HCT116 (cell line): Measurements from ENCODE around the gene OPCML. TPM values are rescaled to one million over a fixed set of nuclear protein-coding genes. Genes with fewer than 3 reads are reported as not detected.

ENCODE experiments used
- ATAC-seq: fragments of 200-7000 bp; cut with Tn5 transposase; 2 replicates; pipeline ENCODE4 v1.9.1; 2020; ENCODE audit warnings: mild to moderate bottlenecking, moderate library complexity
- BruUV-seq: library from RNA; stranded (reverse); fragments of 400-500 nt; replicated peaks from 2 replicates; lab custom pipeline; 2021; lab: Mats Ljungman, UMichigan
- CTCF ChIA-PET: fragments of 300-600 bp; sonication (Branson Sonifier 250); formaldehyde crosslinking; loops from one replicate; lab custom pipeline; 2021; ENCODE audit warnings: antibody characterized with exemption; lab: Charles Lee
- POLR2A ChIA-PET: fragments of 300-600, 350-600 bp; sonication (Branson Sonifier 250); formaldehyde crosslinking; loops from one replicate; lab custom pipeline; 2021; ENCODE audit warnings: antibody characterized with exemption; lab: Charles Lee
- RAD21 ChIA-PET, 2 experiments: fragments of 300-600 bp; sonication (Branson Sonifier 250); formaldehyde crosslinking; loops; one replicate each; lab custom pipeline; 2023; ENCODE audit warnings: low total read pairs in 2 of 2; ENCODE audit not compliant: uncharacterized antibody in 2 of 2, unreplicated experiment in 2 of 2, low non-redundant PET in 1 of 2; lab: Charles Lee
- DNase-seq: peaks from one replicate; pipeline ENCODE4 v3.0.0-alpha.2; 2010; ENCODE audit warnings: low read depth, low spot score
- H2AFZ ChIP-seq: fragments of 200-600 bp; shearing (Covaris generic), sonication (generic); 2 replicates; pipeline ENCODE4 v1.6.1; 2017; ENCODE audit warnings: low read depth, mixed run types, mixed read lengths, antibody characterized with exemption, low read length; ENCODE audit not compliant: poor library complexity, severe bottlenecking
- H3K27ac ChIP-seq: 2 replicates; pipeline ENCODE4 v1.5.1; 2012; ENCODE audit warnings: low read depth, low read length
- H3K27me3 ChIP-seq: fragments of 200-600 bp; sonication (generic); 2 replicates; pipeline ENCODE4 v1.6.1; 2016; ENCODE audit warnings: mixed run types, low read length, mixed read lengths; ENCODE audit not compliant: insufficient read depth
- H3K36me3 ChIP-seq, 2 experiments: fragments of 200-500 bp in 1 of 2; fragments of 200-600 bp in 1 of 2; sonication (Bioruptor generic) in 1 of 2; sonication (generic) in 1 of 2; 2 replicates each; pipeline versions ENCODE4 v1.5.1 to v1.6.1; 2014 to 2016; ENCODE audit warnings: low read length in 2 of 2, inconsistent platforms in 1 of 2, mixed read lengths in 1 of 2, mixed run types in 1 of 2; ENCODE audit not compliant: insufficient read depth in 2 of 2, control insufficient read depth in 1 of 2
- H3K4me1 ChIP-seq, 2 experiments: fragments of 200-600 bp in 1 of 2; sonication (generic) in 1 of 2; 2 replicates each; pipeline versions ENCODE4 v1.5.1 to v1.6.1; 2012 to 2017; ENCODE audit warnings: low read length in 2 of 2, inconsistent platforms in 1 of 2, mild to moderate bottlenecking in 1 of 2, mixed read lengths in 1 of 2, mixed run types in 1 of 2, moderate library complexity in 1 of 2; ENCODE audit not compliant: insufficient read depth in 2 of 2, control insufficient read depth in 1 of 2
- H3K4me2 ChIP-seq: fragments of 200-600 bp; sonication (generic); 2 replicates; pipeline ENCODE4 v1.6.1; 2017; ENCODE audit warnings: mixed run types, low read length, mixed read lengths
- H3K4me3 ChIP-seq, 2 experiments: fragments of 200-600 bp in 1 of 2; sonication (generic) in 1 of 2; replicated peaks in 1 of 2; 2 replicates each; pipeline ENCODE4 v1.5.1; 2011 to 2016; ENCODE audit warnings: low read length in 2 of 2, control low read depth in 1 of 2, low read depth in 1 of 2, mild to moderate bottlenecking in 1 of 2, mixed read lengths in 1 of 2, mixed run types in 1 of 2
- H3K79me2 ChIP-seq: fragments of 200-600 bp; sonication (generic); 2 replicates; pipeline ENCODE4 v1.6.1; 2017; ENCODE audit warnings: mild to moderate bottlenecking, mixed run types, low read length, moderate library complexity, mixed read lengths; ENCODE audit not compliant: insufficient read depth
- H3K9ac ChIP-seq: fragments of 200-600 bp; sonication (generic); 2 replicates; pipeline ENCODE4 v1.6.1; 2016; ENCODE audit warnings: low read length, mixed read lengths
- H3K9me2 ChIP-seq: fragments of 200-600 bp; sonication (generic), shearing (Covaris generic); 2 replicates; pipeline ENCODE4 v1.6.1; 2017; ENCODE audit warnings: mixed run types, mild to moderate bottlenecking, moderate library complexity; ENCODE audit not compliant: insufficient read depth
- H3K9me3 ChIP-seq, 2 experiments: fragments of 200-500 bp in 1 of 2; fragments of 200-600 bp in 1 of 2; sonication (Bioruptor generic) in 1 of 2; sonication (generic) in 1 of 2; 2 replicates each; pipeline ENCODE4 v1.6.1; 2014 to 2017; ENCODE audit warnings: low read length in 2 of 2, mixed read lengths in 2 of 2, inconsistent platforms in 1 of 2, low read depth in 1 of 2, mild to moderate bottlenecking in 1 of 2, mixed run types in 1 of 2, moderate library complexity in 1 of 2; ENCODE audit not compliant: control insufficient read depth in 1 of 2, insufficient read depth in 1 of 2
- H4K20me1 ChIP-seq: fragments of 200-600 bp; sonication (generic), shearing (Covaris generic); 2 replicates; pipeline ENCODE4 v1.6.1; 2017; ENCODE audit warnings: mixed run types, mild to moderate bottlenecking, moderate library complexity; ENCODE audit not compliant: insufficient read depth
- CBX3 ChIP-seq: IDR thresholded peaks from 2 replicates; pipeline ENCODE4 v1.6.1; 2012; ENCODE audit warnings: low read depth
- CTCF ChIP-seq, 3 experiments: fragments of 200-600 bp in 1 of 3; sonication (generic) in 1 of 3; IDR thresholded peaks in 2 of 3; conservative IDR thresholded peaks in 1 of 3; 2 replicates each; pipeline ENCODE4 v1.5.1; 2012 to 2017; ENCODE audit warnings: low read depth in 2 of 3, low read length in 2 of 3, antibody characterized with exemption in 1 of 3, borderline replicate concordance in 1 of 3, control low read depth in 1 of 3, mild to moderate bottlenecking in 1 of 3, mixed read lengths in 1 of 3, mixed run types in 1 of 3, moderate library complexity in 1 of 3; ENCODE audit not compliant: insufficient read depth in 1 of 3
- ELF1 ChIP-seq: IDR thresholded peaks from 2 replicates; pipeline ENCODE4 v1.6.1; 2012; ENCODE audit warnings: low read depth, borderline replicate concordance
- EZH2 ChIP-seq: fragments of 200-600 bp; sonication (generic); IDR thresholded peaks from 2 replicates; pipeline ENCODE4 v1.6.1; 2017; ENCODE audit warnings: antibody characterized with exemption, mixed run types
- FOSL1 ChIP-seq: IDR thresholded peaks from 2 replicates; pipeline ENCODE4 v1.6.1; 2012; ENCODE audit warnings: low read depth
- POLR2A ChIP-seq: IDR thresholded peaks from 2 replicates; pipeline ENCODE4 v1.7.0; 2011; ENCODE audit warnings: borderline replicate concordance; ENCODE audit not compliant: insufficient read depth, insufficient read length; ENCODE audit errors: extremely low read depth
- POLR2AphosphoS5 ChIP-seq: IDR thresholded peaks from 2 replicates; pipeline ENCODE4 v1.6.1; 2011; ENCODE audit warnings: mild to moderate bottlenecking, low read depth, low read length, moderate library complexity
- RAD21 ChIP-seq: IDR thresholded peaks from 2 replicates; pipeline ENCODE4 v1.6.1; 2012; ENCODE audit warnings: low read depth, mild to moderate bottlenecking
- SRF ChIP-seq: IDR thresholded peaks from 2 replicates; pipeline ENCODE4 v1.6.1; 2012; ENCODE audit warnings: low read depth
- TCF7L2 ChIP-seq: IDR thresholded peaks from 2 replicates; pipeline ENCODE4 v1.7.0; 2011; ENCODE audit warnings: borderline replicate concordance, inconsistent platforms; ENCODE audit not compliant: insufficient read depth, insufficient read length; ENCODE audit errors: extremely low read depth
- ZBTB33 ChIP-seq: IDR thresholded peaks from 2 replicates; pipeline ENCODE4 v1.6.1; 2011; ENCODE audit warnings: mild to moderate bottlenecking, low read length, moderate library complexity; ENCODE audit not compliant: insufficient replicate concordance; ENCODE audit errors: extremely low read depth
- ZNF274 ChIP-seq: fragments of 200-500 bp; sonication (Bioruptor generic); IDR thresholded peaks from 2 replicates; pipeline ENCODE4 v1.6.1; 2014; ENCODE audit warnings: mild to moderate bottlenecking, low read depth, low read length, inconsistent platforms
- intact Hi-C: fragments of 100-400 bp; cut with micrococcal nuclease; formaldehyde crosslinking; loops from 2 replicates; pipeline ENCODE4 v1.10.0; 2022
- total RNA-seq: library from RNA; stranded (reverse); gene quantifications from one replicate; pipeline ENCODE4 v1.2.1, GENCODE V29; 2021; ENCODE audit not compliant: unreplicated experiment
- TF ChIP-seq, protein P1 (sequence below): IDR thresholded peaks from 2 replicates; pipeline ENCODE4 v1.6.1; 2012; ENCODE audit warnings: low read depth
- TF ChIP-seq, protein P2 (sequence below): IDR thresholded peaks from 2 replicates; pipeline ENCODE4 v1.6.1; 2012

The OPCML gene
- total RNA-seq, 1 experiment from 2014 or later: not detected

DNA sequence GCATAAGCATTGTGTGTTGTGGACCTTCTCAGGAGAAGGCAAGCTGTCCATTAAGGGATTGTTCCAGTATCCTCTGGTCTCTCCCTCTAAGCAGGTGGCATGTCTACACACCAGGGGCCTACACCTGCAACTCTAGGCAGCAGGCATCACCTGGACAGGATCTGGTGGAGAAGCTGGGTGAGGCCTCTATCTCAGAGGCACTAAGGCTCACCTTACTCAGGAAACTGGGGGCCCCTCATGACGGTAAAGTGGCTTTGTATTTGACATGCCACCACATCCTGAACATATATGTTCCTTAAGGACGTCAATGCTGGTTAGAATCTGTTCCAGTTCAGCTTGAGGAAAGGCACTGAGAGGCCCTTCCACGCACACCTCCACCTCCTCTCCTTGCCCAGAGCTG, 891.3 kb downstream of the OPCML start:
- peaks cover 8 to 17% of the 10 kb centered on the region in 2 experiments; a peak in 2 of 4 replicates for H3K9me3 ChIP-seq
- ATAC-seq: no peak
- ChIA-PET POLR2A (no interaction called here), CTCF (no interaction called here), RAD21 (no interaction called here)
- H3K4me3 ChIP-seq: no peak overlapping the region
- intact Hi-C loops: no loop called here
- no peak overlapping the region for H2AFZ ChIP-seq
- H3K9me2 ChIP-seq: no peaks in the 10 kb centered on the region
- no peak overlapping the region for H3K4me2 ChIP-seq
- DNase-seq: no peak
- no peaks in the 10 kb centered on the region for H3K4me1 ChIP-seq
- H3K36me3 ChIP-seq: no peaks in the 10 kb centered on the region
- no peaks in the 10 kb centered on the region for H4K20me1 ChIP-seq
- H3K79me2 ChIP-seq: no peaks in the 10 kb centered on the region
- no TSS peak for BruUV-seq
- no peaks in the 10 kb centered on the region for H3K27me3 ChIP-seq
- H3K9ac ChIP-seq: no peak overlapping the region
- no peak overlapping the region for H3K27ac ChIP-seq
- TF ChIP-seq RAD21 (no peak), ELF1 (no peak), CBX3 (no peak), POLR2A (no peak), EZH2 (no peak), CTCF (IDR thresholded peaks at IDR 0.05 in 2 of 3, conservative IDR thresholded peaks at IDR 0.05 in 1 of 3; ENCODE audit: borderline replicate concordance in 1 of 3, insufficient read depth in 1 of 3, low read depth in 2 of 3, low read length in 2 of 3) (no peak), FOSL1 (no peak), ZNF274 (no peak), ZBTB33 (no peak), TCF7L2 (no peak), POLR2AphosphoS5 (no peak), SRF (no peak)
- TF ChIP-seq, protein P1, sequence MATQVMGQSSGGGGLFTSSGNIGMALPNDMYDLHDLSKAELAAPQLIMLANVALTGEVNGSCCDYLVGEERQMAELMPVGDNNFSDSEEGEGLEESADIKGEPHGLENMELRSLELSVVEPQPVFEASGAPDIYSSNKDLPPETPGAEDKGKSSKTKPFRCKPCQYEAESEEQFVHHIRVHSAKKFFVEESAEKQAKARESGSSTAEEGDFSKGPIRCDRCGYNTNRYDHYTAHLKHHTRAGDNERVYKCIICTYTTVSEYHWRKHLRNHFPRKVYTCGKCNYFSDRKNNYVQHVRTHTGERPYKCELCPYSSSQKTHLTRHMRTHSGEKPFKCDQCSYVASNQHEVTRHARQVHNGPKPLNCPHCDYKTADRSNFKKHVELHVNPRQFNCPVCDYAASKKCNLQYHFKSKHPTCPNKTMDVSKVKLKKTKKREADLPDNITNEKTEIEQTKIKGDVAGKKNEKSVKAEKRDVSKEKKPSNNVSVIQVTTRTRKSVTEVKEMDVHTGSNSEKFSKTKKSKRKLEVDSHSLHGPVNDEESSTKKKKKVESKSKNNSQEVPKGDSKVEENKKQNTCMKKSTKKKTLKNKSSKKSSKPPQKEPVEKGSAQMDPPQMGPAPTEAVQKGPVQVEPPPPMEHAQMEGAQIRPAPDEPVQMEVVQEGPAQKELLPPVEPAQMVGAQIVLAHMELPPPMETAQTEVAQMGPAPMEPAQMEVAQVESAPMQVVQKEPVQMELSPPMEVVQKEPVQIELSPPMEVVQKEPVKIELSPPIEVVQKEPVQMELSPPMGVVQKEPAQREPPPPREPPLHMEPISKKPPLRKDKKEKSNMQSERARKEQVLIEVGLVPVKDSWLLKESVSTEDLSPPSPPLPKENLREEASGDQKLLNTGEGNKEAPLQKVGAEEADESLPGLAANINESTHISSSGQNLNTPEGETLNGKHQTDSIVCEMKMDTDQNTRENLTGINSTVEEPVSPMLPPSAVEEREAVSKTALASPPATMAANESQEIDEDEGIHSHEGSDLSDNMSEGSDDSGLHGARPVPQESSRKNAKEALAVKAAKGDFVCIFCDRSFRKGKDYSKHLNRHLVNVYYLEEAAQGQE: no peak
- TF ChIP-seq, protein P2, sequence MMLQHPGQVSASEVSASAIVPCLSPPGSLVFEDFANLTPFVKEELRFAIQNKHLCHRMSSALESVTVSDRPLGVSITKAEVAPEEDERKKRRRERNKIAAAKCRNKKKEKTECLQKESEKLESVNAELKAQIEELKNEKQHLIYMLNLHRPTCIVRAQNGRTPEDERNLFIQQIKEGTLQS: no peak
